GM12872 (cell line): ENCODE results near the gene MAGI2.

Experiments
- CTCF ChIP-seq: IDR thresholded peaks from 3 replicates; pipeline ENCODE4 v1.5.1; 2011; ENCODE audit warnings: low read depth, mild to moderate bottlenecking, low read length, moderate library complexity; ENCODE audit not compliant: insufficient read depth

The MAGI2 gene

GRCh38 chr7:79301419-79301818 is 152.0 kb downstream of the MAGI2 start:
- TF ChIP-seq CTCF = no peak

- no peak for TF ChIP-seq CTCF
Measured at GRCh38 chr7:79300573-79300972, 152.9 kb downstream of the MAGI2 start.

- TF ChIP-seq CTCF = peak; percentile 60; the same call in 2 of the 3 replicates
Measured at GRCh38 chr7:79298145-79298760, 155.2 kb downstream of the MAGI2 start.

- no peak for TF ChIP-seq CTCF
Measured at GRCh38 chr7:79296553-79297320, 156.7 kb downstream of the MAGI2 start.

GRCh38 chr7:79293655-79294142 is 159.8 kb downstream of the MAGI2 start:
- TF ChIP-seq CTCF = no peak

- no peak for TF ChIP-seq CTCF
Measured at GRCh38 chr7:79292834-79293233, 160.6 kb downstream of the MAGI2 start.

- TF ChIP-seq CTCF = no peak
Measured at GRCh38 chr7:79291498-79291865, 162.0 kb downstream of the MAGI2 start.
